ENCODE results near the gene NFATC2IP. TPM values are rescaled to one million over a fixed set of nuclear protein-coding genes. Genes with fewer than 3 reads are reported as not detected.
A peak's percentile ranks its signal among the peaks of the same experiment; 100 is the strongest.

Gene NFATC2IP
- total and polyA plus RNA-seq, 2 of the 13 experiments (the other 11 are each of a cell fraction or from before 2014, with no cell fraction given) = 32.1 to 48.5 TPM

- TF ChIP-seq HMGXB4 (CRISPR knock-in tag; IDR thresholded peaks at IDR 0.05; ENCODE audit: borderline replicate concordance in 1 of 2, low read depth in 1 of 2) = peak in 1 of 2 experiments; percentile 92; a peak in 3 of 4 replicates
- no peak for TF ChIP-seq ZNF597 (CRISPR knock-in tag; IDR thresholded peaks at IDR 0.05)
- peak; percentile 94 for TF ChIP-seq NFKB2 (CRISPR knock-in tag; IDR thresholded peaks at IDR 0.05; ENCODE audit: borderline replicate concordance)
- peak; percentile 99 for TF ChIP-seq SALL2 (CRISPR knock-in tag; IDR thresholded peaks at IDR 0.05)
- TF ChIP-seq ZNF7 (CRISPR knock-in tag; IDR thresholded peaks at IDR 0.05) = no peak
- TF ChIP-seq, protein P1, sequence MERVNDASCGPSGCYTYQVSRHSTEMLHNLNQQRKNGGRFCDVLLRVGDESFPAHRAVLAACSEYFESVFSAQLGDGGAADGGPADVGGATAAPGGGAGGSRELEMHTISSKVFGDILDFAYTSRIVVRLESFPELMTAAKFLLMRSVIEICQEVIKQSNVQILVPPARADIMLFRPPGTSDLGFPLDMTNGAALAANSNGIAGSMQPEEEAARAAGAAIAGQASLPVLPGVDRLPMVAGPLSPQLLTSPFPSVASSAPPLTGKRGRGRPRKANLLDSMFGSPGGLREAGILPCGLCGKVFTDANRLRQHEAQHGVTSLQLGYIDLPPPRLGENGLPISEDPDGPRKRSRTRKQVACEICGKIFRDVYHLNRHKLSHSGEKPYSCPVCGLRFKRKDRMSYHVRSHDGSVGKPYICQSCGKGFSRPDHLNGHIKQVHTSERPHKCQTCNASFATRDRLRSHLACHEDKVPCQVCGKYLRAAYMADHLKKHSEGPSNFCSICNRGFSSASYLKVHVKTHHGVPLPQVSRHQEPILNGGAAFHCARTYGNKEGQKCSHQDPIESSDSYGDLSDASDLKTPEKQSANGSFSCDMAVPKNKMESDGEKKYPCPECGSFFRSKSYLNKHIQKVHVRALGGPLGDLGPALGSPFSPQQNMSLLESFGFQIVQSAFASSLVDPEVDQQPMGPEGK (CRISPR knock-in tag; IDR thresholded peaks at IDR 0.05) = peak; percentile 72
- TF ChIP-seq SMARCE1 (IDR thresholded peaks at IDR 0.05; ENCODE audit: borderline replicate concordance) = no peak
- no peak for TF ChIP-seq SNRNP70 (IDR thresholded peaks at IDR 0.05; ENCODE audit: low read depth, low read length)
- peak; percentile 82; the same call in 1 of the 2 replicates for TF ChIP-seq SP140L (CRISPR knock-in tag; IDR thresholded peaks at IDR 0.05; ENCODE audit: borderline replicate concordance)
- TF ChIP-seq ZNF432 (CRISPR knock-in tag; IDR thresholded peaks at IDR 0.05; ENCODE audit: borderline replicate concordance) = no peak
- no peak for TF ChIP-seq NBN (conservative IDR thresholded peaks at IDR 0.05)
- TF ChIP-seq CBFB (CRISPR knock-in tag; IDR thresholded peaks at IDR 0.05) = peak; percentile 92
- TF ChIP-seq ZBTB37 (CRISPR knock-in tag; IDR thresholded peaks at IDR 0.05) = 0 out of 2 replicates have a peak, but pooled peaks have one; percentile 70
- TF ChIP-seq, protein P2, sequence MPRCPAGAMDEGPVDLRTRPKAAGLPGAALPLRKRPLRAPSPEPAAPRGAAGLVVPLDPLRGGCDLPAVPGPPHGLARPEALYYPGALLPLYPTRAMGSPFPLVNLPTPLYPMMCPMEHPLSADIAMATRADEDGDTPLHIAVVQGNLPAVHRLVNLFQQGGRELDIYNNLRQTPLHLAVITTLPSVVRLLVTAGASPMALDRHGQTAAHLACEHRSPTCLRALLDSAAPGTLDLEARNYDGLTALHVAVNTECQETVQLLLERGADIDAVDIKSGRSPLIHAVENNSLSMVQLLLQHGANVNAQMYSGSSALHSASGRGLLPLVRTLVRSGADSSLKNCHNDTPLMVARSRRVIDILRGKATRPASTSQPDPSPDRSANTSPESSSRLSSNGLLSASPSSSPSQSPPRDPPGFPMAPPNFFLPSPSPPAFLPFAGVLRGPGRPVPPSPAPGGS (CRISPR knock-in tag; IDR thresholded peaks at IDR 0.05) = peak; percentile 71; the same call in 1 of the 2 replicates
- peak; percentile 98 for TF ChIP-seq ZNF607 (CRISPR knock-in tag; IDR thresholded peaks at IDR 0.05; ENCODE audit: borderline replicate concordance)
- no peak for TF ChIP-seq ATM (IDR thresholded peaks at IDR 0.05; ENCODE audit: borderline replicate concordance)
- peak; percentile 89; the same call in 1 of the 2 replicates for TF ChIP-seq BORCS8-MEF2B (CRISPR knock-in tag; IDR thresholded peaks at IDR 0.05)
- TF ChIP-seq, protein P3, sequence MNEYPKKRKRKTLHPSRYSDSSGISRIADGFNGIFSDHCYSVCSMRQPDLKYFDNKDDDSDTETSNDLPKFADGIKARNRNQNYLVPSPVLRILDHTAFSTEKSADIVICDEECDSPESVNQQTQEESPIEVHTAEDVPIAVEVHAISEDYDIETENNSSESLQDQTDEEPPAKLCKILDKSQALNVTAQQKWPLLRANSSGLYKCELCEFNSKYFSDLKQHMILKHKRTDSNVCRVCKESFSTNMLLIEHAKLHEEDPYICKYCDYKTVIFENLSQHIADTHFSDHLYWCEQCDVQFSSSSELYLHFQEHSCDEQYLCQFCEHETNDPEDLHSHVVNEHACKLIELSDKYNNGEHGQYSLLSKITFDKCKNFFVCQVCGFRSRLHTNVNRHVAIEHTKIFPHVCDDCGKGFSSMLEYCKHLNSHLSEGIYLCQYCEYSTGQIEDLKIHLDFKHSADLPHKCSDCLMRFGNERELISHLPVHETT (CRISPR knock-in tag; conservative IDR thresholded peaks at IDR 0.05) = peak; percentile 80; the same call in 1 of the 2 replicates
These were observed 23.9 kb downstream of the NFATC2IP start, which contains the start of gene SPNS1 (continued) for GRCh38 chr16:28974437-28975157.

All from HepG2 (cell line).